K562 (cell line): ENCODE results near the gene ADAR. TPM values are rescaled to one million over a fixed set of nuclear protein-coding genes. Genes with fewer than 3 reads are reported as not detected.

ENCODE experiments used
- ARHGAP35 ChIP-seq: fragments of 450-650 bp; IDR thresholded peaks from 2 replicates; pipeline ENCODE4 v1.6.1; 2018; ENCODE audit not compliant: partially characterized antibody
- CREM ChIP-seq: IDR thresholded peaks from 2 replicates; pipeline ENCODE4 v1.6.1; 2014; ENCODE audit warnings: antibody characterized with exemption, low read depth
- HOXB6 ChIP-seq: fragments of 250-450 bp; sonication (Bioruptor Pico); IDR thresholded peaks from 2 replicates; pipeline ENCODE4 v1.5.1; 2022; ENCODE audit warnings: mild to moderate bottlenecking, borderline replicate concordance
- JUNB ChIP-seq: fragments of 450-650 bp; formaldehyde crosslinking; conservative IDR thresholded peaks from 2 replicates; pipeline ENCODE4 v1.4.0; 2020; ENCODE audit warnings: mild to moderate bottlenecking
- ZBTB1 ChIP-seq: sonication (generic); formaldehyde crosslinking; IDR thresholded peaks from 2 replicates; pipeline ENCODE4 v1.8.1; 2023; ENCODE audit warnings: missing genetic modification reagents, low read depth, mild to moderate bottlenecking, borderline replicate concordance
- ZBTB40 ChIP-seq, 2 experiments: fragments of 450-650 bp in 1 of 2; sonication (generic) in 1 of 2; formaldehyde crosslinking in 1 of 2; IDR thresholded peaks; 2 replicates each; pipeline versions ENCODE4 v1.7.1 to v1.9.0; 2016 to 2022; ENCODE audit warnings: inconsistent platforms in 1 of 2, mild to moderate bottlenecking in 1 of 2, missing genetic modification reagents in 1 of 2
- polyA plus RNA-seq, 8 experiments: library from polyadenylated mRNA; depleted of rRNA in 4 of 8; stranded (reverse) in 5 of 8; unstranded in 3 of 8; fragments of >200 nt; fragmentation: Nextera tagmentation in 2 of 8; fragmentation: Illumina TruSeq in 1 of 8; extraction: Ambion mirVana in 2 of 8; extraction: Trizol in 1 of 8; gene quantifications; 2 replicates each; pipeline versions ENCODE4 v1.2.1 to v1.2.3, GENCODE V29; 2011 to 2014; ENCODE audit warnings: inconsistent platforms in 1 of 8, missing spikeins in 1 of 8
- total RNA-seq, 7 experiments: library from RNA; depleted of rRNA in 6 of 7; stranded (reverse); fragments of >200 nt in 6 of 7; fragmentation: Illumina TruSeq in 2 of 7; extraction: Trizol in 2 of 7; gene quantifications; 2 replicates each; pipeline versions ENCODE4 v1.2.1 to v1.2.3, GENCODE V29; 2011 to 2021; ENCODE audit warnings: low replicate concordance in 1 of 7
- TF ChIP-seq, protein P1 (sequence below), 2 experiments: fragments of 450-650 bp; IDR thresholded peaks; 2 replicates each; pipeline ENCODE4 v1.6.1; 2016; ENCODE audit warnings: mild to moderate bottlenecking in 2 of 2, borderline replicate concordance in 1 of 2, low read depth in 1 of 2, moderate library complexity in 1 of 2
- TF ChIP-seq, protein P2 (sequence below): sonication (generic); formaldehyde crosslinking; IDR thresholded peaks from 2 replicates; pipeline ENCODE4 v1.8.0; 2022; ENCODE audit warnings: mild to moderate bottlenecking, missing genetic modification reagents

ADAR gene
- total and polyA plus RNA-seq, 9 of the 15 experiments (the other 6 are each of a cell fraction or from before 2014, with no cell fraction given) = 30.1 to 123 (median 60.2) TPM

GRCh38 chr1:154550070-154550469, 57.9 kb downstream of the ADAR start (continued):
- TF ChIP-seq, protein P1, sequence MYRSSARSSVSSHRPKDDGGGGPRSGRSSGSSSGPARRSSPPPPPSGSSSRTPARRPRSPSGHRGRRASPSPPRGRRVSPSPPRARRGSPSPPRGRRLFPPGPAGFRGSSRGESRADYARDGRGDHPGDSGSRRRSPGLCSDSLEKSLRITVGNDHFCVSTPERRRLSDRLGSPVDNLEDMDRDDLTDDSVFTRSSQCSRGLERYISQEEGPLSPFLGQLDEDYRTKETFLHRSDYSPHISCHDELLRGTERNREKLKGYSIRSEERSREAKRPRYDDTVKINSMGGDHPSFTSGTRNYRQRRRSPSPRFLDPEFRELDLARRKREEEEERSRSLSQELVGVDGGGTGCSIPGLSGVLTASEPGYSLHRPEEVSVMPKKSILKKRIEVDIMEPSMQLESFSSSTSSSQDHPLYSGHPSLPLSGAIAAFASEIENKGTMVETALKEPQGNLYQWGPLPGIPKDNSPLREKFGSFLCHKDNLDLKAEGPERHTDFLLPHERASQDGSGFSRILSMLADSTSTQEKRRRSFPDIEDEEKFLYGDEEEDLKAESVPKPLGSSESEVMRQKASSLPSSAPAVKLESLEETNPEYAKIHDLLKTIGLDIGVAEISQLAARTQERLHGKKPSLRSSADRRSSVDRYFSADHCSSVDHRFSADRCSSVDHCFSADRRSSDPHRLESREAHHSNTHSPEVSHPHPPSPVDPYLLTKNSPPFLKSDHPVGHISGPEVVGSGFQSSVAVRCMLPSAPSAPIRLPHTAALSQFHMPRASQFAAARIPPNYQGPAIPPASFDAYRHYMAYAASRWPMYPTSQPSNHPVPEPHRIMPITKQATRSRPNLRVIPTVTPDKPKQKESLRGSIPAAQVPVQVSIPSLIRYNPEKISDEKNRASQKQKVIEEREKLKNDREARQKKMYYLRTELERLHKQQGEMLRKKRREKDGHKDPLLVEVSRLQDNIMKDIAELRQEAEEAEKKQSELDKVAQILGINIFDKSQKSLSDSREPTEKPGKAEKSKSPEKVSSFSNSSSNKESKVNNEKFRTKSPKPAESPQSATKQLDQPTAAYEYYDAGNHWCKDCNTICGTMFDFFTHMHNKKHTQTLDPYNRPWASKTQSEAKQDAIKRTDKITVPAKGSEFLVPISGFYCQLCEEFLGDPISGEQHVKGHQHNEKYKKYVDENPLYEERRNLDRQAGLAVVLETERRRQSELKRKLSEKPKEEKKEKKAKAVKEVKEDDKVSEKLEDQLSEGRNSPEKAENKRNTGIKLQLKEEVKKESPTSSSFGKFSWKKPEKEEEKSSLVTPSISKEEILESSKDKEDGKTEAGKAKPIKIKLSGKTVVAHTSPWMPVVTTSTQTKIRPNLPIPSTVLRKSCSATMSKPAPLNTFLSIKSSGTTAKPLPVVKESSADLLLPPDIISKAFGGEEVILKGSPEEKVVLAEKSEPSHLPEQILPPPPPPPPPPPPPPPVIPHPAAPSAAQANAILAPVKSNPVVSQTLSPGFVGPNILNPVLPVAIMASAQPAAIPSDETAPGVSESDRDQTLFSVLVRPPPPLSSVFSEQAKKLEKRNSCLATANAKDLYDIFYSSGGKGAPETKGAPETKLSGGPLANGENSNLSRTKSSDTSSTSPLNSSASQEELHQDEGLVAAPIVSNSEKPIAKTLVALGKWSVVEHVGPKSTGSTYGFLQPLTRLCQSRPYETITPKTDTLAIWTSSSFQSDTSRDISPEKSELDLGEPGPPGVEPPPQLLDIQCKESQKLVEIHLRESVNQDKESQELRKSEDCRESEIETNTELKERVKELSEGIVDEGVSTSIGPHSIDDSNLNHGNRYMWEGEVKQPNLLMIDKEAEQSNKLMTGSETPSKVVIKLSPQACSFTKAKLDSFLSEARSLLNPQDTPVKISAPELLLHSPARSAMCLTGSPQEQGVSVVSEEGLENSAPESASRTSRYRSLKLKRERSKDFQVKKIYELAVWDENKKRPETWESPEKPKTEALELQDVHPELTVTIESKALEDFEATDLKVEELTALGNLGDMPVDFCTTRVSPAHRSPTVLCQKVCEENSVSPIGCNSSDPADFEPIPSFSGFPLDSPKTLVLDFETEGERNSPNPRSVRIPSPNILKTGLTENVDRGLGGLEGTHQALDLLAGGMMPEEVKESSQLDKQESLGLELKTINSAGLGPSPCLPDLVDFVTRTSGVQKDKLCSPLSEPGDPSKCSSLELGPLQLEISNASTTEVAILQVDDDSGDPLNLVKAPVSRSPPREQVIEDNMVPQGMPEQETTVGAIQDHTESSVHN (IDR thresholded peaks at IDR 0.05; ENCODE audit: borderline replicate concordance in 1 of 2, low read depth in 1 of 2) = no peak
- no peak for TF ChIP-seq CREM
- TF ChIP-seq, protein P2, sequence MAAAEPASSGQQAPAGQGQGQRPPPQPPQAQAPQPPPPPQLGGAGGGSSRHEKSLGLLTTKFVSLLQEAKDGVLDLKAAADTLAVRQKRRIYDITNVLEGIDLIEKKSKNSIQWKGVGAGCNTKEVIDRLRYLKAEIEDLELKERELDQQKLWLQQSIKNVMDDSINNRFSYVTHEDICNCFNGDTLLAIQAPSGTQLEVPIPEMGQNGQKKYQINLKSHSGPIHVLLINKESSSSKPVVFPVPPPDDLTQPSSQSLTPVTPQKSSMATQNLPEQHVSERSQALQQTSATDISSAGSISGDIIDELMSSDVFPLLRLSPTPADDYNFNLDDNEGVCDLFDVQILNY = no peak
- no peak for TF ChIP-seq HOXB6 (CRISPR knock-in tag)
- TF ChIP-seq ZBTB40 (IDR thresholded peaks at IDR 0.05) = no peak
- TF ChIP-seq ZBTB40 (CRISPR knock-in tag; IDR thresholded peaks at IDR 0.05) = no peak
- no peak for TF ChIP-seq ARHGAP35
- no peak for TF ChIP-seq JUNB (CRISPR knock-in tag)
- no peak for TF ChIP-seq ZBTB1
